Erythroblast (primary cell): ENCODE results near the gene VRK2.

ENCODE experiments used
- GATA1 ChIP-seq: IDR thresholded peaks from 2 replicates; pipeline ENCODE4 v1.6.1; 2011; ENCODE audit warnings: low read depth, mild to moderate bottlenecking, control low read depth, low read length, moderate library complexity
- POLR2A ChIP-seq: IDR thresholded peaks from 2 replicates; pipeline ENCODE4 v1.6.1; 2011; ENCODE audit warnings: mild to moderate bottlenecking, low read length

- TF ChIP-seq POLR2A (no peak), GATA1 (no peak)
Measured at GRCh38 chr2:58073008-58073407, 26.4 kb downstream of the VRK2 start.
